ENCODE results near the gene DEF6.

The DEF6 gene

GRCh38 chr6:35251949-35252348 is 45.7 kb upstream of the DEF6 start:
- Histone ChIP-seq H3K27me3 (ENCODE audit: low read depth, low read length) (no peaks in the 10 kb centered on the region), H4K20me1 (ENCODE audit: insufficient read depth, low read length) (no peaks in the 10 kb centered on the region), H3K36me3 (replicated peaks; ENCODE audit: low read depth, low read length) (no peaks in the 10 kb centered on the region), H2AFZ (ENCODE audit: low read depth, low read length) (no peak overlapping the region), H3K4me1 (ENCODE audit: low read length) (peaks cover 7% of the 10 kb centered on the region), H3K4me2 (ENCODE audit: low read length) (no peak overlapping the region), H3K4me3 (ENCODE audit: low read length) (no peak overlapping the region), H3K9ac (ENCODE audit: low read length) (no peak overlapping the region), H3K27ac (ENCODE audit: low read length) (no peak overlapping the region), H3K9me3 (ENCODE audit: insufficient read depth, low read length) (no peaks in the 10 kb centered on the region), H3K79me2 (ENCODE audit: low read length) (no peaks in the 10 kb centered on the region)
- TF ChIP-seq CTCF (IDR thresholded peaks at IDR 0.05; ENCODE audit: low read depth, low read length) (no peak), EZH2phosphoT487 (IDR thresholded peaks at IDR 0.05; ENCODE audit: low read depth) (no peak)

GRCh38 chr6:35253249-35253648 is 44.4 kb upstream of the DEF6 start:
- Histone ChIP-seq H3K79me2 (ENCODE audit: low read length) (peaks cover 2% of the 10 kb centered on the region; the same call in 1 of the 2 replicates), H3K4me1 (ENCODE audit: low read length) (peaks cover 3% of the 10 kb centered on the region), H3K4me3 (ENCODE audit: low read length) (no peak overlapping the region), H3K27me3 (ENCODE audit: low read depth, low read length) (no peaks in the 10 kb centered on the region), H3K27ac (ENCODE audit: low read length) (no peak overlapping the region), H4K20me1 (ENCODE audit: insufficient read depth, low read length) (no peaks in the 10 kb centered on the region), H3K9ac (ENCODE audit: low read length) (no peak overlapping the region), H2AFZ (ENCODE audit: low read depth, low read length) (no peak overlapping the region), H3K4me2 (ENCODE audit: low read length) (no peak overlapping the region), H3K36me3 (replicated peaks; ENCODE audit: low read depth, low read length) (no peaks in the 10 kb centered on the region), H3K9me3 (ENCODE audit: insufficient read depth, low read length) (no peaks in the 10 kb centered on the region)
- TF ChIP-seq EZH2phosphoT487 (IDR thresholded peaks at IDR 0.05; ENCODE audit: low read depth): no peak
- no peak for TF ChIP-seq CTCF (IDR thresholded peaks at IDR 0.05; ENCODE audit: low read depth, low read length)

- TF ChIP-seq EZH2phosphoT487 (IDR thresholded peaks at IDR 0.05; ENCODE audit: low read depth) (no peak), CTCF (IDR thresholded peaks at IDR 0.05; ENCODE audit: low read depth, low read length) (no peak)
- 0 out of 2 replicates have a peak overlapping the region, but pooled peaks have one; percentile 42 for H2AFZ ChIP-seq (ENCODE audit: low read depth, low read length)
- no peaks in the 10 kb centered on the region for H3K36me3 ChIP-seq (replicated peaks; ENCODE audit: low read depth, low read length)
- H3K4me1 ChIP-seq (ENCODE audit: low read length): peaks cover 13% of the 10 kb centered on the region
- no peaks in the 10 kb centered on the region for H3K27me3 ChIP-seq (ENCODE audit: low read depth, low read length)
- H3K4me3 ChIP-seq (ENCODE audit: low read length): peak overlapping the region; percentile 89
- no peaks in the 10 kb centered on the region for H3K9me3 ChIP-seq (ENCODE audit: insufficient read depth, low read length)
- peak overlapping the region; percentile 92 for H3K9ac ChIP-seq (ENCODE audit: low read length)
- 0 out of 2 replicates have a peak overlapping the region, but pooled peaks have one; percentile 66 for H3K27ac ChIP-seq (ENCODE audit: low read length)
- no peaks in the 10 kb centered on the region for H4K20me1 ChIP-seq (ENCODE audit: insufficient read depth, low read length)
- peak overlapping the region; percentile 88 for H3K4me2 ChIP-seq (ENCODE audit: low read length)
- H3K79me2 ChIP-seq (ENCODE audit: low read length): peaks cover 10% of the 10 kb centered on the region
Measured at GRCh38 chr6:35258336-35258735, 39.3 kb upstream of the DEF6 start.

GRCh38 chr6:35258858-35259193 is 38.8 kb upstream of the DEF6 start:
- Histone ChIP-seq H4K20me1 (ENCODE audit: insufficient read depth, low read length) (no peaks in the 10 kb centered on the region), H2AFZ (ENCODE audit: low read depth, low read length) (peak overlapping the region; percentile 42; the same call in 1 of the 2 replicates), H3K27me3 (ENCODE audit: low read depth, low read length) (no peaks in the 10 kb centered on the region), H3K4me2 (ENCODE audit: low read length) (peak overlapping the region; percentile 88), H3K36me3 (replicated peaks; ENCODE audit: low read depth, low read length) (no peaks in the 10 kb centered on the region), H3K79me2 (ENCODE audit: low read length) (peaks cover 10% of the 10 kb centered on the region), H3K4me1 (ENCODE audit: low read length) (peaks cover 14% of the 10 kb centered on the region), H3K4me3 (ENCODE audit: low read length) (peak overlapping the region; percentile 89), H3K27ac (ENCODE audit: low read length) (peak overlapping the region; percentile 66; the same call in 1 of the 2 replicates), H3K9me3 (ENCODE audit: insufficient read depth, low read length) (no peaks in the 10 kb centered on the region), H3K9ac (ENCODE audit: low read length) (peak overlapping the region; percentile 92)
- TF ChIP-seq EZH2phosphoT487 (IDR thresholded peaks at IDR 0.05; ENCODE audit: low read depth) (no peak), CTCF (IDR thresholded peaks at IDR 0.05; ENCODE audit: low read depth, low read length) (no peak)
